HEK293T (cell line): Measurements from ENCODE around the gene ASTN2.

ENCODE experiments used
- BHLHE40 ChIP-seq: fragments of 450-650 bp; IDR thresholded peaks from 2 replicates; pipeline ENCODE4 v1.6.1; 2016; ENCODE audit warnings: mild to moderate bottlenecking, moderate library complexity, borderline replicate concordance
- SP1 ChIP-seq: fragments of 450-650 bp; IDR thresholded peaks from 2 replicates; pipeline ENCODE4 v1.6.1; 2017

DNA sequence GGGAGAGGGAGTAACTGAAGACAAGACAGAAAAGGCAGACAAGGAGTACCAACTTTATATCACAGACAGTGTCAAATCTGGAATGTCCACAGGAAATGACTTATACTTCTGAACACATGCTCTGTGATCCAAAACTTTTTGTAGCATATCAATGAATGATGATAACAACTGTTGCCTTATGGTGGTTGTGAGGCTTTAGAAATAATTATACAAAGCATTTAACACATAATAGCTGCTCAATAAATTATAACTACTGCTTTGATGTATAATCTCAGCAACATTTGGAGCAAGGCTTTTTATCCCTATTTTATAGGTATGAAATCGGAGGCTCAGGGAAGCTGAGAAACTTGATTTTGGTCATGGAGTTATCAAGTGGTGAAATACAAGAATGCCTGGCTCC lies 3.3 kb upstream of the ASTN2 start:
- TF ChIP-seq SP1, result no peak
- no peak for TF ChIP-seq BHLHE40
